Measurements from ENCODE around the gene RERE. TPM values are rescaled to one million over a fixed set of nuclear protein-coding genes. Genes with fewer than 3 reads are reported as not detected.

The RERE gene
- total and polyA plus RNA-seq, 12 donors, result 33.4 to 146 (median 72.7) TPM

GRCh38 chr1:8536515-8536914 is 280.9 kb downstream of the RERE start:
- Histone ChIP-seq H3K36me3 (replicated peaks in 1 of 2) (no peaks in the 10 kb centered on the region), H3K4me3 (no peak overlapping the region), H3K27me3 (no peaks in the 10 kb centered on the region), H3K27ac (no peak overlapping the region), H3K9me3 (replicated peaks in 1 of 3) (no peaks in the 10 kb centered on the region), H3K4me1 (replicated peaks in 1 of 2) (peaks cover 0 to 3% of the 10 kb centered on the region in 2 donors)
- intact Hi-C loops (cut with DNase I), result no loop called here
- WGBS, 4 donors, result 73 to 89% (median 82%) methylated on average over 2 of the region's 2 CpGs
- TF ChIP-seq POLR2A (IDR thresholded peaks at IDR 0.05), result no peak
- no peak for TF ChIP-seq CTCF (IDR thresholded peaks at IDR 0.05)
- DNase-seq, result no peak

- intact Hi-C loops (cut with DNase I), result no loop called here
Measured at GRCh38 chr1:8533907-8534306, 283.5 kb downstream of the RERE start.

GRCh38 chr1:8533124-8533523 is 284.3 kb downstream of the RERE start:
- H3K4me3 ChIP-seq, result no peak overlapping the region
- no peak overlapping the region for H3K27ac ChIP-seq
- no peaks in the 10 kb centered on the region for H3K9me3 ChIP-seq (replicated peaks in 1 of 3)
- intact Hi-C loops (cut with DNase I), result no loop called here
- no peaks in the 10 kb centered on the region for H3K4me1 ChIP-seq (replicated peaks in 1 of 2)
- H3K36me3 ChIP-seq (replicated peaks in 1 of 2), result no peaks in the 10 kb centered on the region
- DNase-seq, result no peak
- H3K27me3 ChIP-seq, result no peaks in the 10 kb centered on the region
- TF ChIP-seq CTCF (IDR thresholded peaks at IDR 0.05) (no peak), POLR2A (IDR thresholded peaks at IDR 0.05) (no peak)
- 79 to 86% (median 84%) methylated on average over 4 of the region's 4 CpGs for WGBS, 4 donors

More at GRCh38 chr1:8533907-8534306, 283.5 kb downstream of the RERE start:
- no peak for DNase-seq
- Histone ChIP-seq H3K27ac (no peak overlapping the region), H3K4me1 (replicated peaks in 1 of 2) (no peaks in the 10 kb centered on the region), H3K9me3 (replicated peaks in 1 of 3) (no peaks in the 10 kb centered on the region), H3K4me3 (no peak overlapping the region), H3K36me3 (replicated peaks in 1 of 2) (no peaks in the 10 kb centered on the region), H3K27me3 (no peaks in the 10 kb centered on the region)
- TF ChIP-seq CTCF (IDR thresholded peaks at IDR 0.05) (no peak), POLR2A (IDR thresholded peaks at IDR 0.05) (no peak)
- 50 to 74% (median 72%) methylated on average over 1 of the region's 1 CpG for WGBS, 4 donors

- no peak overlapping the region for H3K27ac ChIP-seq
- no peak for DNase-seq
- no peaks in the 10 kb centered on the region for H3K9me3 ChIP-seq (replicated peaks in 1 of 3)
- no peak overlapping the region for H3K4me3 ChIP-seq
- WGBS, 4 donors, result 83 to 98% (median 94%) methylated on average over 3 of the region's 3 CpGs
- H3K36me3 ChIP-seq (replicated peaks in 1 of 2), result no peaks in the 10 kb centered on the region
- H3K4me1 ChIP-seq (replicated peaks in 1 of 2), result peaks cover 9 to 18% of the 10 kb centered on the region in 2 donors
- TF ChIP-seq CTCF (IDR thresholded peaks at IDR 0.05), result no peak
- H3K27me3 ChIP-seq, result no peaks in the 10 kb centered on the region
- intact Hi-C loops (cut with DNase I), result no loop called here
Measured at GRCh38 chr1:8529901-8530300, 287.5 kb downstream of the RERE start.

Measured in adrenal gland (tissue), 12 donors.